Right lobe of liver (tissue), 6 donors: ENCODE results near the gene TTF1. TPM values are rescaled to one million over a fixed set of nuclear protein-coding genes. Genes with fewer than 3 reads are reported as not detected.

ENCODE experiments used
- ATAC-seq, 4 donors: fragments of 200-7000 bp; cut with Tn5 transposase; one replicate each; pipeline ENCODE4 v1.9.1; 2020; ENCODE audit warnings: mild to moderate bottlenecking in 4 of 4, moderate library complexity in 4 of 4
- DNase-seq, 3 donors: peaks; one replicate each; pipeline ENCODE4 v3.0.0-alpha.2; 2020
- H3K27ac ChIP-seq, 3 donors: fragments of 200-600 bp; one replicate each; pipeline ENCODE4 v1.8.0; 2022
- H3K27me3 ChIP-seq, 2 donors: fragments of 200-600 bp; one replicate each; pipeline ENCODE4 v1.8.0; 2022
- H3K36me3 ChIP-seq, 4 donors: fragments of 200-600 bp; sonication (generic) in 1 of 4; one replicate each; pipeline versions ENCODE4 v1.5.1 to v1.8.0; 2017 to 2022; ENCODE audit warnings: control low read depth in 1 of 4
- H3K4me1 ChIP-seq, 4 donors: fragments of 200-600 bp; sonication (generic) in 1 of 4; one replicate each; pipeline versions ENCODE4 v1.5.1 to v1.8.0; 2017 to 2022; ENCODE audit warnings: control low read depth in 1 of 4
- H3K4me3 ChIP-seq, 3 donors: fragments of 200-600 bp; one replicate each; pipeline ENCODE4 v1.8.0; 2022
- H3K9me3 ChIP-seq, 4 donors: fragments of 200-600 bp; sonication (generic) in 1 of 4; one replicate each; pipeline versions ENCODE4 v1.5.1 to v1.8.0; 2017 to 2022; ENCODE audit warnings: control low read depth in 1 of 4
- POLR2A ChIP-seq: fragments of 450-650 bp; IDR thresholded peaks from one replicate; pipeline ENCODE4 v1.6.1; 2017; ENCODE audit warnings: antibody characterized with exemption, mild to moderate bottlenecking
- WGBS: methylation state at CpG from one replicate; pipeline ENCODE4 v1.1.6; 2018; ENCODE audit warnings: low coverage, low lambda C conversion rate; ENCODE audit not compliant: insufficient coverage; ENCODE audit errors: missing lambda C conversion rate; 5-methylcytosine and 5-hydroxymethylcytosine counted together
- intact Hi-C, 2 donors: fragments of 100-400 bp; cut with DNase I; formaldehyde crosslinking; loops; one replicate each; pipeline versions ENCODE4 v1.11.2 to v1.14.1; 2022
- total RNA-seq, 6 experiments: library from RNA; depleted of rRNA in 2 of 6; stranded (reverse); fragments of >200 nt in 2 of 6; fragmentation: NEBNext Ultra II Directional in 3 of 6; extraction: Animal tissue kit (Norgen Biotek cat#: 25700) in 3 of 6; gene quantifications; one replicate each; pipeline versions ENCODE4 v1.1.0 to v1.2.4, GENCODE V29; 2016 to 2023
- TF ChIP-seq, protein P1 (sequence below), 4 donors: fragments of 200-600 bp in 3 of 4; fragments of 450-650 bp in 1 of 4; IDR thresholded peaks; one replicate each; pipeline versions ENCODE4 v1.5.1 to v1.8.0; 2016 to 2022; ENCODE audit warnings: antibody characterized with exemption in 4 of 4, mild to moderate bottlenecking in 2 of 4
- donor health status: DM: no; HTN: yes; CAD: no.
- donor health status: DM: no; HTN: no; CAD: no.
- donor health status: DM: no; HTN: no; CAD: no.
- donor health status: DM: no; HTN: yes; CAD: no.
- donor health status: DM: no; HTN: yes; CAD: no.

TTF1 gene
- total RNA-seq, 6 experiments from 2014 or later = 2.2 to 6.0 (median 3.4) TPM

DNA sequence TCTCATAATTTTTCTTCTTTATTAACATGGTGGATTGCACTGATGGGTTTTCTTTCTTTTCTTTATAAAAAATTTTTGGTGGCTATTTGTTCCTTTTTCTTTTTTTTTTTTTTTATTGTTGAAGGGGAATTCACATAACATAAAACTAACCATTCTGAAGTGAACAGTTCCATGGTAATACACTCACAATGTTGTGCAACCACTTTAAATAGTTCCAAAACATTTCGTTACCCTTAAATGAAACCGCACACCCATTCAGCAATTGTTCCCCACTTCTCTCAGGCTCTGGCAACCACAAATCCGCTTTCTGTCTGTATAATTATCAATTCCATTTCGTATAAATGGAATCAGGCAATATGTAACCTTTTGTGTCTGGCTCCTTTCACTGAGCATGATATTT, 40.2 kb downstream of the TTF1 start:
- 70% methylated on average over 4 of the region's 4 CpGs for WGBS
- ATAC-seq (peak in 1 of 4 donors; percentile 25), DNase-seq (no peak)
- no peak overlapping the region for H3K27ac ChIP-seq
- no peaks in the 10 kb centered on the region for H3K36me3 ChIP-seq
- intact Hi-C loops = no loop called here
- H3K27me3 ChIP-seq = no peaks in the 10 kb centered on the region
- no peaks in the 10 kb centered on the region for H3K4me1 ChIP-seq
- H3K4me3 ChIP-seq = no peak overlapping the region
- no peaks in the 10 kb centered on the region for H3K9me3 ChIP-seq
- TF ChIP-seq POLR2A = no peak
- TF ChIP-seq, protein P1, sequence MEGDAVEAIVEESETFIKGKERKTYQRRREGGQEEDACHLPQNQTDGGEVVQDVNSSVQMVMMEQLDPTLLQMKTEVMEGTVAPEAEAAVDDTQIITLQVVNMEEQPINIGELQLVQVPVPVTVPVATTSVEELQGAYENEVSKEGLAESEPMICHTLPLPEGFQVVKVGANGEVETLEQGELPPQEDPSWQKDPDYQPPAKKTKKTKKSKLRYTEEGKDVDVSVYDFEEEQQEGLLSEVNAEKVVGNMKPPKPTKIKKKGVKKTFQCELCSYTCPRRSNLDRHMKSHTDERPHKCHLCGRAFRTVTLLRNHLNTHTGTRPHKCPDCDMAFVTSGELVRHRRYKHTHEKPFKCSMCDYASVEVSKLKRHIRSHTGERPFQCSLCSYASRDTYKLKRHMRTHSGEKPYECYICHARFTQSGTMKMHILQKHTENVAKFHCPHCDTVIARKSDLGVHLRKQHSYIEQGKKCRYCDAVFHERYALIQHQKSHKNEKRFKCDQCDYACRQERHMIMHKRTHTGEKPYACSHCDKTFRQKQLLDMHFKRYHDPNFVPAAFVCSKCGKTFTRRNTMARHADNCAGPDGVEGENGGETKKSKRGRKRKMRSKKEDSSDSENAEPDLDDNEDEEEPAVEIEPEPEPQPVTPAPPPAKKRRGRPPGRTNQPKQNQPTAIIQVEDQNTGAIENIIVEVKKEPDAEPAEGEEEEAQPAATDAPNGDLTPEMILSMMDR (IDR thresholded peaks at IDR 0.05) = no peak

DNA sequence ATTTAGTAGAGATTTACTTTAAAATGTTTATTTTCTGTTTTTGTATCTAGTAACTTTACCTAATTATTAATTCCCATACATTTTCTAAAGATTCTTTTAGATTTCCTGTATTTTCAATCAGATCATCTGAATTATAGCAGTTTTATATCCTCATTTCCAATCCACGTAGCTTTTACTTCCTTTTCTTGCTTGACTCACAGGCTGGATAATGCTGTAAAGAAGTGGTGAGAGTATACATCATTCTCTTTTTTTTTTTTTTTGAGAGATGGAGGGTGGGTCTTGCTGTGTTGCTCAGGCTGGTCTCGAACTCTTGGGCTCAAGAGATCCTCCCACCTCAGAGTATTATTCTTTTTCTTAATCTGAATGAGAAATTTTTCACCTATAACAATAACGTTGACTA, 40.7 kb downstream of the TTF1 start:
- 36% methylated on average over 3 of the region's 3 CpGs for WGBS
- no peaks in the 10 kb centered on the region for H3K27me3 ChIP-seq
- intact Hi-C loops = no loop called here
- H3K27ac ChIP-seq = no peak overlapping the region
- TF ChIP-seq, protein P1 (IDR thresholded peaks at IDR 0.05) = no peak
- no peak for TF ChIP-seq POLR2A
- H3K9me3 ChIP-seq = no peaks in the 10 kb centered on the region
- no peaks in the 10 kb centered on the region for H3K4me1 ChIP-seq
- no peaks in the 10 kb centered on the region for H3K36me3 ChIP-seq
- no peak overlapping the region for H3K4me3 ChIP-seq
- DNase-seq = no peak
- ATAC-seq = peak in 1 of 4 donors; percentile 22

DNA sequence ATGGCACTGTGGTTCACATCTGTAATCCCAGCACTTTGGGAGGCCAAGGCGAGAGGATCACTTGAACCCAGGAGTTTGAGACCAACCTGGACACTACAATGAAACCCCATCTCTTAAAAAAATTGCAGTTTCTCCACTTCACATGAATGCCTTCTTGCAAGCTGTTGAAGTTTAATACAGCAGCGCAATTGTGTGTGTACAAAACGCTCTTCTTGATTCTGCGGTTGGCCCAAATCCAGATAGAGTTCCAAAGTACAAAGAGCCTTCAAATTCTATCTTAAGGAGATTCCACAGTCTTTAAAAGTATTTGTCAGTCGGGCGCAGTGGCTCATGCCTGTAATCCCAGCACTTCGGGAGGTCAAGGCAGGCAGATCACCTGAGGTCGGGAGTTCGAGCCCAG, 42.6 kb downstream of the TTF1 start:
- Histone ChIP-seq H3K27ac (no peak overlapping the region), H3K4me3 (no peak overlapping the region), H3K4me1 (no peaks in the 10 kb centered on the region), H3K36me3 (no peaks in the 10 kb centered on the region), H3K9me3 (no peaks in the 10 kb centered on the region), H3K27me3 (no peaks in the 10 kb centered on the region)
- 86% methylated on average over 7 of the region's 9 CpGs for WGBS
- DNase-seq (no peak), ATAC-seq (no peak)
- intact Hi-C loops = no loop called here
- TF ChIP-seq POLR2A = no peak
- TF ChIP-seq, protein P1 (IDR thresholded peaks at IDR 0.05) = no peak

DNA sequence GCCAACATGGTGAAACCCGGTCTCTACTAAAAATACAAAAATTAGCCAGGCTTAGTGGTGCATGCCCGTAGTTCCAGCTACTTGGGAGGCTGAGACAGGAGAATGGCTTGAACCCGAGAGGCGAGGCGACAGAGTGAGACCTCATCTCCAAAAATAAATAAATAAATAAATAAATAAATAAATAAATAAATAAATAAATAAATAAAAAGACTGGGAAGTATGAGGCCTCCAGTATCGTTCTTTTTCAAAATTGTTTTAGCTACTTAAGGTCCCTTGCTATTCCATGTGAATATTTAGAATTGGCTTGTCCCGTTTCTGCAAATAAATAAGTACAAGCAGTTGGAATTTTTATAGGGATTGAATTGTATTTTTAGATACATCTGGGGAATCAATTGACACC, 48.9 kb downstream of the TTF1 start:
- no peaks in the 10 kb centered on the region for H3K27me3 ChIP-seq
- H3K4me3 ChIP-seq = no peak overlapping the region
- TF ChIP-seq, protein P1 (IDR thresholded peaks at IDR 0.05) = no peak
- no peak for TF ChIP-seq POLR2A
- 93% methylated on average over 6 of the region's 7 CpGs for WGBS
- H3K4me1 ChIP-seq = peaks cover 0 to 12% (median 7%) of the 10 kb centered on the region in 4 donors
- no peak overlapping the region for H3K27ac ChIP-seq
- H3K9me3 ChIP-seq = no peaks in the 10 kb centered on the region
- peaks cover 0 to 6% (median 2%) of the 10 kb centered on the region in 4 donors for H3K36me3 ChIP-seq
- ATAC-seq (no peak), DNase-seq (no peak)
- intact Hi-C loops = no loop called here
